GM19467 (cell line): ENCODE measurements around the gene MIAT.

Source experiments
- ATAC-seq: cut with Tn5 transposase; IDR thresholded peaks from one replicate; pipeline ENCODE4 v1.9.1; 2021; ENCODE audit warnings: mild to moderate bottlenecking, moderate library complexity; ENCODE audit not compliant: unreplicated experiment

Gene MIAT

GRCh38 chr22:26718905-26719304, 61.5 kb downstream of the MIAT start:
- ATAC-seq, result no peak

GRCh38 chr22:26722159-26722558, 64.8 kb downstream of the MIAT start:
- no peak for ATAC-seq

DNA sequence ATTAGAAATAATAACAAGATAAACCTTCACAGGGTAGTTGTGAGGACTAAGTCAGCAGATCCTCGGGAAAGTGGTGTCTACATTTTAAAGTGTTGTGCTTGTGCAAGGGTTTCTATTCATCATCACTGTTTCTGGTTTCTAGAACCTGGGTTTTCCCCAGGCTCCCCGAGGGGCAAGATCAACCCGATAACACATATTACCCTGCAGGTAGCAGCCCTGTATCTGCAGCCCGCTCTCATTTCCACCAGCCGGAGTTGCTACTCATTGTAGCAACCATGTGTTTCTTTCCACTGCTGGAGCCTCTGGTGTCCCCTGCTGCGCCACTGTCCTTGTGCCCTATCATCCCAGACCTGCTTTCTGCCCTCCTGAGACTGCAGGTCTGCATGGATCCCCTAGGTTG, 67.0 kb downstream of the MIAT start:
- no peak for ATAC-seq

DNA sequence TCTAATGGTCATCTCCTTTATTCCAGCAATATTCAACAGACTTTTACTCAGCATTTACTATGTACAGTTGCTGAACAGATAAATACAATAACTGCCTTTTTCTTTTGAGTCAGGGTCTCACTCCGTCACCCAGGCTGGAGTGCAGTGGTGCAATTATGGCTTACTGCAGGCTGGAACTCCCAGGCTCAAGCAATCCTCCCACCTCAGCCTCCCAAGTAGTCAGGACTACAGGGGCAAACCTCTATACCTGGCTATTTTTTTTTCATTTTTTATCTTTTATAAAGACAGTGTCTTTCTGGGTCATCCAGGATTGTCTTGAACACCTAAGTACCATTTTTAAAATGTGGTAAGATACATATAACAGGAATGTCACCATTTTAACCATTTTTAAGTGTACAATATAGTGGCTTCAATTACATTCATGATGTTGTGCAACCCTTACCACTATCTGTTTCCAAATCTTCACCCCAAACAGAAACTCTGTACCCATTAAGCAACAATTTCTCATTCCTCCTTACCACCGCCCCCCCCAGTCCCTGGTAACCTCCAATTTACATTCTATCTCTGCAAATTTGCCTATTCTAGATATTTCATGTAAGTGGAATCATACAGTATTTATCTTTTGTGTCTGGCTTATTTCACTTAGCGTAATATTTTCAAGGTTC, 67.8 kb downstream of the MIAT start:
- no peak for ATAC-seq
